H1 (cell line): ENCODE measurements around the gene SPATA32.

Source experiments
- ATF3 ChIP-seq: IDR thresholded peaks from 2 replicates; pipeline ENCODE4 v1.6.1; 2011; ENCODE audit warnings: low read depth, mild to moderate bottlenecking, low read length; ENCODE audit not compliant: insufficient read depth
- CHD2 ChIP-seq: IDR thresholded peaks from 2 replicates; pipeline ENCODE4 v1.6.1; 2012; ENCODE audit warnings: low read length, improper control_type of control experiment
- CTCF ChIP-seq, 3 experiments: IDR thresholded peaks; 1 replicate in 2 of 3; 2 replicates in 1 of 3; pipeline versions ENCODE4 v1.5.1 to v1.6.1; 2011; ENCODE audit warnings: low read length in 3 of 3, mild to moderate bottlenecking in 3 of 3, inconsistent platforms in 2 of 3, low read depth in 1 of 3, moderate library complexity in 1 of 3; ENCODE audit not compliant: insufficient read depth in 1 of 3; ENCODE audit errors: control extremely low read depth in 1 of 3
- EGR1 ChIP-seq: IDR thresholded peaks from 2 replicates; pipeline ENCODE4 v1.6.1; 2011; ENCODE audit warnings: low read depth, low read length, borderline replicate concordance
- EP300 ChIP-seq, 2 experiments: IDR thresholded peaks; 1 replicate in 1 of 2; 2 replicates in 1 of 2; pipeline ENCODE4 v1.6.1; 2011 to 2012; ENCODE audit warnings: low read depth in 2 of 2, low read length in 2 of 2, mild to moderate bottlenecking in 2 of 2, borderline replicate concordance in 1 of 2, inconsistent platforms in 1 of 2, moderate library complexity in 1 of 2
- EZH2 ChIP-seq: fragments of 200-600 bp; sonication (generic); IDR thresholded peaks from 2 replicates; pipeline ENCODE4 v1.7.1; 2012; ENCODE audit warnings: low read depth, mild to moderate bottlenecking, moderate library complexity, low read length, inconsistent platforms; ENCODE audit not compliant: severe bottlenecking
- MAX ChIP-seq: IDR thresholded peaks from 2 replicates; pipeline ENCODE4 v1.6.1; 2012; ENCODE audit warnings: inconsistent platforms
- POLR2A ChIP-seq, 2 experiments: IDR thresholded peaks; 1 replicate in 1 of 2; 2 replicates in 1 of 2; pipeline ENCODE4 v1.6.1; 2011; ENCODE audit warnings: low read depth in 2 of 2, low read length in 2 of 2, mild to moderate bottlenecking in 2 of 2; ENCODE audit errors: control extremely low read depth in 1 of 2
- POLR2AphosphoS5 ChIP-seq: IDR thresholded peaks from 2 replicates; pipeline ENCODE4 v1.6.1; 2011; ENCODE audit warnings: low read depth, low read length
- RFX5 ChIP-seq: IDR thresholded peaks from 2 replicates; pipeline ENCODE4 v1.6.1; 2011; ENCODE audit warnings: low read depth, low read length, improper control_type of control experiment, borderline replicate concordance
- SP2 ChIP-seq: IDR thresholded peaks from 2 replicates; pipeline ENCODE4 v1.6.1; 2012; ENCODE audit warnings: mild to moderate bottlenecking, low read length, inconsistent platforms
- SP4 ChIP-seq: IDR thresholded peaks from 2 replicates; pipeline ENCODE4 v1.6.1; 2012; ENCODE audit warnings: low read length, inconsistent platforms
- USF2 ChIP-seq: IDR thresholded peaks from 2 replicates; pipeline ENCODE4 v1.6.1; 2011; ENCODE audit warnings: low read length, improper control_type of control experiment

GRCh38 chr17:45311401-45311759 lies 49.5 kb upstream of the SPATA32 start:
- TF ChIP-seq USF2 (no peak), SP4 (no peak), RFX5 (no peak), POLR2AphosphoS5 (no peak), EP300 (IDR thresholded peaks at IDR 0.05; ENCODE audit: borderline replicate concordance in 1 of 2, low read depth in 2 of 2, low read length in 2 of 2) (no peak), CTCF (IDR thresholded peaks at IDR 0.05; ENCODE audit: control extremely low read depth in 1 of 3, insufficient read depth in 1 of 3, low read depth in 1 of 3, low read length in 3 of 3) (no peak), EZH2 (no peak), MAX (no peak), CHD2 (no peak), SP2 (no peak), POLR2A (IDR thresholded peaks at IDR 0.05; ENCODE audit: control extremely low read depth in 1 of 2, low read depth in 2 of 2, low read length in 2 of 2) (no peak), EGR1 (no peak), ATF3 (no peak)
